WERI-Rb-1 (cell line): ENCODE data around the gene KCNT1.

Experiments used
- DNase-seq: peaks from one replicate; pipeline ENCODE4 v3.0.0-alpha.2; 2020
- H3K27ac ChIP-seq: fragments of 250-450 bp; sonication (Bioruptor Pico); 2 replicates; pipeline ENCODE4 v1.5.1; 2020; ENCODE audit warnings: mild to moderate bottlenecking, moderate library complexity
- H3K27me3 ChIP-seq: fragments of 250-450 bp; sonication (Bioruptor Pico); 2 replicates; pipeline ENCODE4 v1.5.1; 2021; ENCODE audit warnings: mild to moderate bottlenecking, low read depth, moderate library complexity; ENCODE audit not compliant: insufficient read depth, severe bottlenecking
- H3K36me3 ChIP-seq: fragments of 250-450 bp; sonication (Bioruptor Pico); 2 replicates; pipeline ENCODE4 v1.5.1; 2020; ENCODE audit warnings: mild to moderate bottlenecking, moderate library complexity
- H3K4me3 ChIP-seq: 2 replicates; pipeline ENCODE4 v1.5.1; 2011; ENCODE audit warnings: low read depth, mild to moderate bottlenecking, control low read depth, low read length
- H3K9me3 ChIP-seq: fragments of 250-450 bp; sonication (Bioruptor Pico); 2 replicates; pipeline ENCODE4 v1.5.1; 2021; ENCODE audit warnings: mild to moderate bottlenecking, moderate library complexity; ENCODE audit not compliant: severe bottlenecking
- TF ChIP-seq, protein P1 (sequence below): IDR thresholded peaks from 2 replicates; pipeline ENCODE4 v1.5.1; 2011; ENCODE audit warnings: low read depth, mild to moderate bottlenecking, control low read depth, inconsistent platforms, low read length

KCNT1 gene

DNA sequence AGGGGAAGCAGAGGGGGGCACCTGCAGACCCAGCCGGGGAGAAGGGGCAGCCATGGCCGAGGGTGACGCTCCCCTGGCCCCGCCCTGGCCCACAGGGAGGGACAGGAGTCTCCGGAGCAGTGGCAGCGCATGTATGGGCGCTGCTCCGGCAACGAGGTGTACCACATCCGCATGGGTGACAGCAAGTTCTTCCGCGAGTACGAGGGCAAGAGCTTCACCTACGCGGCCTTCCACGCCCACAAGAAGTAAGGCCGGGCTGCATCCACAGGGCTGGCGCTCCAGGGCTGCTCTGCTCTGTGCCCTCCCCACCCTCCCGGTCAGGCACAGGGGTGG is 68.2 kb downstream of the KCNT1 start:
- H3K27me3 ChIP-seq: no peaks in the 10 kb centered on the region
- H3K36me3 ChIP-seq: no peaks in the 10 kb centered on the region
- H3K9me3 ChIP-seq: peaks cover 17% of the 10 kb centered on the region
- TF ChIP-seq, protein P1, sequence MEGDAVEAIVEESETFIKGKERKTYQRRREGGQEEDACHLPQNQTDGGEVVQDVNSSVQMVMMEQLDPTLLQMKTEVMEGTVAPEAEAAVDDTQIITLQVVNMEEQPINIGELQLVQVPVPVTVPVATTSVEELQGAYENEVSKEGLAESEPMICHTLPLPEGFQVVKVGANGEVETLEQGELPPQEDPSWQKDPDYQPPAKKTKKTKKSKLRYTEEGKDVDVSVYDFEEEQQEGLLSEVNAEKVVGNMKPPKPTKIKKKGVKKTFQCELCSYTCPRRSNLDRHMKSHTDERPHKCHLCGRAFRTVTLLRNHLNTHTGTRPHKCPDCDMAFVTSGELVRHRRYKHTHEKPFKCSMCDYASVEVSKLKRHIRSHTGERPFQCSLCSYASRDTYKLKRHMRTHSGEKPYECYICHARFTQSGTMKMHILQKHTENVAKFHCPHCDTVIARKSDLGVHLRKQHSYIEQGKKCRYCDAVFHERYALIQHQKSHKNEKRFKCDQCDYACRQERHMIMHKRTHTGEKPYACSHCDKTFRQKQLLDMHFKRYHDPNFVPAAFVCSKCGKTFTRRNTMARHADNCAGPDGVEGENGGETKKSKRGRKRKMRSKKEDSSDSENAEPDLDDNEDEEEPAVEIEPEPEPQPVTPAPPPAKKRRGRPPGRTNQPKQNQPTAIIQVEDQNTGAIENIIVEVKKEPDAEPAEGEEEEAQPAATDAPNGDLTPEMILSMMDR: no peak
- DNase-seq: no peak
- no peak overlapping the region for H3K4me3 ChIP-seq
- no peak overlapping the region for H3K27ac ChIP-seq

DNA sequence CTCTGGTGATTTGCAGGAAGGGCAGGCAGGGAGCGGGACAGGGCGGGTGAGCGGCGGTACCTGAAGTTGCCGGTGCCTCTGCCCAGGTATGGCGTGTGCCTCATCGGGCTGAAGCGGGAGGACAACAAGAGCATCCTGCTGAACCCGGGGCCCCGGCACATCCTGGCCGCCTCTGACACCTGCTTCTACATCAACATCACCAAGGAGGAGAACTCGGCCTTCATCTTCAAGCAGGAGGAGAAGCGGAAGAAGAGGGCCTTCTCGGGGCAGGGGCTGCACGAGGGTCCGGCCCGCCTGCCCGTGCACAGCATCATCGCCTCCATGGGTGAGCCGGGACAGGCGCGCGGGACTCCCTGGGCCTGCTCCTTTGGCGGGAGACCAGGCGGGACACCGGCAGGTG is 68.8 kb downstream of the KCNT1 start:
- TF ChIP-seq, protein P1: no peak
- H3K27me3 ChIP-seq: no peaks in the 10 kb centered on the region
- H3K9me3 ChIP-seq: peaks cover 11% of the 10 kb centered on the region
- H3K36me3 ChIP-seq: no peaks in the 10 kb centered on the region
- no peak overlapping the region for H3K27ac ChIP-seq
- no peak for DNase-seq
- no peak overlapping the region for H3K4me3 ChIP-seq

DNA sequence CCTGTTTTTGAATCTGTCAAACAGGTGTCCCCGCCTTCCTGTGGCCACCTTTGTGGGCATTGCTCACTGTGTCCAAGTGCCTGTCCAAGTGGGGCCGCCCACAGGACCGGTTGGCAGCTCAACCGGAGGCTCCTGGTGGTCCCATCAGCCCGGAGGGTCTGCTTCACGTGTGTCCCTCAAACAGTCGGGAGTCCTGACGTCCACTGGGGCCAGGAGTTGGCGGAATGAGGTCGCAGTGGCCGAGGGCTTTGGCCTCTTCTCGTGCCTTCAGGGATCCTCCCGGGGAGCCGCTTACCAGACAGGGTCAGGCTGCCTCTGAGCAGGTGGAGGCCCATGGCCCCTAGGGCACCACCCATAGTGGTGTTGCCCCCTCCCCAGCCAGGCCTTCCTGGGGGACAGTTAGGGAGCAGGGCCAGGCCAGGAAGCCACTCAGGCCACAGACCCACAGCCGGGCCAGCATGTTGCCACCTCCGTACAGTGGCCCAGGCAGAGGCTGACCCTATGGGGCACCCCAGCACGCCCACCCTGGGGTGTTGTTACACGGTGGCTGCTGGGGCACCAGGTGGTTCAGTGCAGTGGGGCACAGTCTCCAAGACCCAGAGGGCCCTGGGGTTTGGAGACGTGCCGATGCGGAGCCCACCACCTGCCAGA is 69.5 kb downstream of the KCNT1 start:
- H3K27ac ChIP-seq: no peak overlapping the region
- DNase-seq: no peak
- H3K27me3 ChIP-seq: no peaks in the 10 kb centered on the region
- TF ChIP-seq, protein P1: no peak
- H3K4me3 ChIP-seq: no peak overlapping the region
- H3K9me3 ChIP-seq: peaks cover 3% of the 10 kb centered on the region
- no peaks in the 10 kb centered on the region for H3K36me3 ChIP-seq

DNA sequence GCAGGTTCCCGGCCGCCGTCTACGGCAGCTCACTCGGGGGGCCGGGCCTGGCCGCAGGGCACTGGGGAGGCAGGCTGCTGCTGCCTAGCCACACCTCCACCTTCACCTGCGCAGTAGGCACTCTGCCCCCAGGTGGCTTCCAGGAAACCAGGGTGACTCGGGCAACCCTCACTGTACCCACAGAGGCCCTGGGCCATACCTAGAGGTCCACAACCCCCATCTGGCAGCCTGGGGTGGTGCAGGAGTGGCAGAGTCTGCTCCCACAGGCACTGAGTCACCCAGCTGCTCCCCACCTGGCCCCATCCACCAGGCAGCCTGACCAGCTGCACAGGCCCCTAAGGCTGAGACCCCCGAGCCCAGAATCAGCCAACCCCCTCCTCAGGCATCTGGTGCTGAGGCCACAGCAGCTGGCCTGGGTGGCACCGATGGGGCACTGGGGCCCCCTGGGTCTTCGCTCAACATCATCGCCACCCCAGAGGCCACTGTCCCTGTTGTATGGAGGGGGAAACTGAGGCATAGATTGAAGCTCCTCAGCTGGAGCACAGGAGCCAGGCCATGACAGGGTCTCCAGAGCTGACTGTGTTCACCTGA is 70.2 kb downstream of the KCNT1 start:
- Histone ChIP-seq H3K4me3 (no peak overlapping the region), H3K27me3 (no peaks in the 10 kb centered on the region), H3K9me3 (no peaks in the 10 kb centered on the region), H3K36me3 (no peaks in the 10 kb centered on the region), H3K27ac (no peak overlapping the region)
- DNase-seq: no peak
- TF ChIP-seq, protein P1: 0 out of 2 replicates have a peak, but pooled peaks have one; percentile 1

DNA sequence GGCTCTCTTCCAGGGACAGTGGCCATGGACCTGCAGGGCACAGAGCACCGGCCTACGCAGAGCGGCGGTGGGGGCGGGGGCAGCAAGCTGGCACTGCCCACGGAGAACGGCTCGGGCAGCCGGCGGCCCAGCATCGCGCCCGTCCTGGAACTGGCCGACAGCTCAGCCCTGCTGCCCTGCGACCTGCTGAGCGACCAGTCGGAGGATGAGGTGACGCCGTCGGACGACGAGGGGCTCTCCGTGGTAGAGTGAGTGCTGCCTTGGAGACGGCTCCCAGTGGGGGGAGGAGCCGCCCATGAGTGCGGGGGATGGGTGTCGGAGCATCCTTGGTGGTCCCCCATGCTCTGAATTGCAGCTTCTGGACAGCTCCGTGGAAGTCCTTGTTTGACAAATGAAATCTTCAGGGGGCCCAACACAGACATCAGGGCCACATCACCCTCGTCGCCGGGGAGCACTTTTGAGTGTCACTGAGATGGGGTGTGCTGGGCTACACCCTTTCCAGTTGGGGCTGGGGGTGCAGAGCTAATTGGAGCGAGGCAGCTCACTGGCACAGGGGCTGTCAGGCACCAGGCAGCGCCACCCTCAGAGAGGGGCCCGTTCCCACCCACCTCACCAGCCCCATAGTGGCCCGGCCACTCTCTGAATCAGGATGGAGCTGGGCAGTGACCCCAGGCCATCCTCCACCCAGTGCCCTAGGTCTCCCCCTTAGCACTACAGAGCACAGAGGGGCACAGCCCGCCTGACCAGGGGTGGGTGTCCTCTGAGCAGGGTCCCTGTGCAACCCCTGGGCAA is 70.9 kb downstream of the KCNT1 start:
- H3K9me3 ChIP-seq: no peaks in the 10 kb centered on the region
- H3K4me3 ChIP-seq: no peak overlapping the region
- TF ChIP-seq, protein P1: no peak
- no peak overlapping the region for H3K27ac ChIP-seq
- H3K27me3 ChIP-seq: no peaks in the 10 kb centered on the region
- DNase-seq: no peak
- H3K36me3 ChIP-seq: no peaks in the 10 kb centered on the region
